Middle frontal gyrus (tissue), 1 donor: ENCODE measurements around the gene TMEM234.

Experiments
- DNase-seq: peaks from one replicate; pipeline ENCODE4 v3.0.0-alpha.2; 2015; ENCODE audit warnings: low spot score; ENCODE audit errors: extremely low spot score

TMEM234 gene

DNA sequence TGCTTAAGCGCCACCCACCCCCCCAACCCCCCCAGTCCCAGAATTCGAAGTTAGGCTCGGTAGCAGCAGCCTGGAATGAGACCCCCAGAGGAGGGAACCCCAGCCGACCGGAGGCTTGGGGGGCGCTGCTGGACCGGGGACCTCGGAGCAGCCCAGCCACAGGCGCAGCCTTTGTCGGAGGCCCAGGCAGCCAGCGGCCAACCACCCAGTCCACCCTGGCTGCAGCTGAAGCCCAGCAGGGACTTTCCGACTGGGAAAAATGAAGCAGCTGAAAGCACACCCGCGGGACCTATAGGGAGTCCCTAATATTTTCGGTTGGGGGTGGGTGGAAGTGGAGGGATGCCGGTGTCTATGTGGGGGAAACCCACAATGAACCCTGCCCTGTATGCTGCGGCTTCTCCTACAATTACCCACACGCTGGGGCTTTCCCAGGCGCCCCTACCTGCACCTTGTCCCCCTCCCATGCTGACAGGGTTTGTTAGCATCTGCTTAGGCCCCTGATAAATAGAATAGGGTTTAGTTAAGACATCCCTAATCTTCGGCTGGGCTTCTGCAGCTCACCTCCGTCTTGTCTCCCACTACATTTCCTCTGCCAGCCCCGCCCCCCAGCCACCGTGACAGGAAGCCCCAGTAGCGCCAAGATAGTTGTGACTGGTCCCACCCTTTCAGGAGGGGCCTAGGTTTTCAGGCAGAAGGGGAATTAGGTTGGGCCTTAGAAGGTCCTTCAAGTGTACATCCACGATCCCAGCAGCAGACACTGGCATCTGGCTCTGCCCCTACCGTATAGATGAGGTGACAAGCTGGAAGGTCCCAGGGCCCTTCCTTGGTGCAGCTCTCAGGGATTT, 20.9 kb downstream of the TMEM234 start:
- DNase-seq: no peak

GRCh38 chr1:32200226-32201010, 21.7 kb downstream of the TMEM234 start, which contains the start of gene CCDC28B:
TSS of gene CCDC28B (plus strand) at chr1:32200595. CDS start at chr1:32201936, 1,341 bp downstream.
- no peak for DNase-seq

- DNase-seq: no peak
Measured at GRCh38 chr1:32199717-32200072, 22.5 kb downstream of the TMEM234 start.

DNA sequence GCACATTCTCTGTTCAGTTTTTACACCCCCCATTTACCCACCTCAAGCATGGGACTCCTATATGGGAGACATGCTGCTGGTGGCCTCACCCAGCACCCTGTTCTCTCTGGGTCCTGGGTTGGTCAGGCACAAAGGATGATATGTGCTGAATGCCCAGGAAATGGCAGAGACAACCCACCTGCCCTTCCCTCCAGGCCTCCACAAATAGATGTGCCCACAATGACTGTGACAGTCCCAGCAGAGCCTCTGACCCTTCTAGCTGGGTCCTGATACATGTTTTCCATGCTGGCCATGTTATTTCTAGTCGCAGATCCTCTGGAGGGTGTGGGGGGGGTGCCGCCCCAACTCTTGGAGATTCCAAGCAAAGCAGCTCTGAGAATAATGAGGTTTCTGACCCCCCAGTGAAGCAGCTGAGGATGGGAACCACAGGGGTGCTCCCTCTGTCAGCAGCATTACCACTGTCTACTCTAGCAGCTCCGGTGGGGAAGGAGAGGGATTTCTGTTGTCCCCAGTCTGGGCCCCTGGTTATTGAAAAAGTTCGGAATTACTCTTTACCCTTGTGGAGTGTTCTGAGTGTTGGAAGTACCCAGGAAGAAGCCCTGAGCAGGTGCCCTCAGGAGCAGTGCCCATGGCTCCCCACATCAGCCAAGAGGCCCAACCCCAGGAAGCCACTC, 23.0 kb downstream of the TMEM234 start:
- no peak for DNase-seq

DNA sequence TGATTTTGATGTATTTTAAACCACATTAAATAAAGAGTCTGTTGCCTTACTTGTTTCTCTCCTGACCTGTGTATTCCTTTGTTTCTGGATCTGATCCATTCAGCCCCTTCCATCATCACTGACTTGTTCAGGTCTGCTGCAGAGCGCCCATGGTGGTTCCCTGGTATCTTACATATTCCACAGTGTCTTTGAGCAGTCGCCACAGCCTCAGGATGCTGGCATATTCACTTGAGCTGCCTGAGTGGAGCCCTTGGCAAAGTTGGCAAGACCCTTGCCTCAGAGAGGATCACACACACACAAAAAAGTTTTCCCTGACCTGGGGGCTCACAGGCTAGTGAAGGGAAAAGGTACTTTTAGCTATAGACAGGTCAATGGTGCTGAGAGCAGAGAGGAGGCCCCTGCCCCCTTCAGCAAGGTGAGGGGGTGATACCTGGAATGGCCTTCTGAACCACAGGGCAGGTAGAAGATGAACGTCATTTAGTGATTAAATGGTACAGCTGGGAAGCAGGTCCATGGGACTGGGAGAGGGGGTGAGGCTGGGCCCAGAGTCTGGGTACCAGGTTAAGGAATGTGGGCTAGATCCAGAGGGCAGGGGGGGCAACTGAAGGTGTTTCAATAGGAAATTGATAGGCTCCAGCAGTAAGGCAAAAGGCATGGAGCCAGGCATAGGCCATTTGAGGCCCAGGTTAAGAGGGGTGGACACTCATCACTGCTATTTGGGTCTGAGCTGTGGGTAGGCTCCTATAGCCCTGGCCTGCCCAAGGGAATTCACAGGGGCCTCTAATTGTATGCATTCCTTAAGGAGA, 23.7 kb downstream of the TMEM234 start:
- DNase-seq: no peak

GRCh38 chr1:32197837-32198236, 24.3 kb downstream of the TMEM234 start:
- no peak for DNase-seq

GRCh38 chr1:32197074-32197473, 25.1 kb downstream of the TMEM234 start:
- DNase-seq: no peak

- no peak for DNase-seq
Measured at GRCh38 chr1:32195972-32196823, 26.0 kb downstream of the TMEM234 start.

GRCh38 chr1:32195531-32195930, 26.6 kb downstream of the TMEM234 start:
- DNase-seq: no peak

GRCh38 chr1:32194984-32195383, 27.2 kb downstream of the TMEM234 start:
- no peak for DNase-seq

GRCh38 chr1:32192220-32192948, 29.8 kb downstream of the TMEM234 start:
- no peak for DNase-seq

DNA sequence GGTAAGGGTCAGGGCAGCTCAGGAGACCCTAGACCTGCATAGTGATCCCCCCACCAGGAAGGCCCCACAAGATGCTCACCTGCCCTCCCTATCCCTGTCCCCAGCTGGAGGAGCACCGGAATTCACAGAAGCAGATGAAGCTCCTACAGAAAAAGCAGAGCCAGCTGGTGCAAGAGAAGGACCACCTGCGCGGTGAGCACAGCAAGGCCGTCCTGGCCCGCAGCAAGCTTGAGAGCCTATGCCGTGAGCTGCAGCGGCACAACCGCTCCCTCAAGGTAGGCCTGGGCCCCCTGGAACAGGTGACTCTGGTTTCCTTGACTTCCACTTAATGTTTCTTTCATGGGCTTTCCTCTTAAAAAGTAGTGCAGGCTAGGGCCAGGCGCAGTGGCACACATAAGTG, 34.3 kb downstream of the TMEM234 start:
- no peak for DNase-seq

DNA sequence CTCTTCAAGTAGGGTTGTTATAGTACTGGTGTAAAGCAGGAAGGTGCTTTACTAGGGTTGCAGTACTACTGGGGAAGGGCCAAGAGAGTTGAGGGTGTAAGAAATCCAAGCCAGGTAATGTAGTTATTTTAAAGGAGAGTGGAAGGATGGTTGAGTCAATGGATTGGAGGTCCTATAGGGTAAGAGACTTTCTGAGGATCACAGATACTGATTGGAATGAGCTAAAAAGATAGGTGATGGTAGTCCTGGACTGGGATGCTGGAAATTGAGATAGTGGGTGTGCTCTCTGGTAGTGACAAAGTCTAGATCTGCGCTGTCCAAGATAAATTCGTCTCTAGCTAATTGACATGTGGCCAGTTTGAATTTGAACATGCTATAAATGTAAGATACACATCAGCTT, 35.7 kb downstream of the TMEM234 start:
- no peak for DNase-seq

GRCh38 chr1:32186077-32186476, 36.1 kb downstream of the TMEM234 start:
- no peak for DNase-seq

GRCh38 chr1:32184650-32185049, 37.5 kb downstream of the TMEM234 start:
- no peak for DNase-seq

DNA sequence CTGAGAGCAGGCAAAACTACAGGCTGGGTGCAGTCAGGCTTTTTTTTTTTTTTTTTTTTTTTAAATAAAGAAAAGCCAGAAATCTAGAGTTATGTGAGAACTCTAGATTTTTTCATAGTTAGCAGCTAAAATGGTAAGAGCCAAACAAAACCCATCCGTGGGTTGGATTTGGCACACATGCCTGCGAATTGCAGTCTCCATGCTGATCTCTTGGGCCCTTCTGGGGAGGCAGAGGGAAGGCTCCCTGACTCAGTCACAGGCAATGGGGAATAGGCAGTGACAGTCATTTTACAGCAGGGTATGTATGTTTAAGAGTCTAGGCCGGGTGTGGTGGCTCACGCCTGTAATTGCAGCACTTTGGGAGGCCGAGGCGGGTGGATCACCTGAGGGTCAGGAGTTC, 40.1 kb downstream of the TMEM234 start:
- DNase-seq: no peak

GRCh38 chr1:32181563-32181962, 40.6 kb downstream of the TMEM234 start:
- no peak for DNase-seq

- no peak for DNase-seq
Measured at GRCh38 chr1:32181065-32181464, 41.1 kb downstream of the TMEM234 start.

DNA sequence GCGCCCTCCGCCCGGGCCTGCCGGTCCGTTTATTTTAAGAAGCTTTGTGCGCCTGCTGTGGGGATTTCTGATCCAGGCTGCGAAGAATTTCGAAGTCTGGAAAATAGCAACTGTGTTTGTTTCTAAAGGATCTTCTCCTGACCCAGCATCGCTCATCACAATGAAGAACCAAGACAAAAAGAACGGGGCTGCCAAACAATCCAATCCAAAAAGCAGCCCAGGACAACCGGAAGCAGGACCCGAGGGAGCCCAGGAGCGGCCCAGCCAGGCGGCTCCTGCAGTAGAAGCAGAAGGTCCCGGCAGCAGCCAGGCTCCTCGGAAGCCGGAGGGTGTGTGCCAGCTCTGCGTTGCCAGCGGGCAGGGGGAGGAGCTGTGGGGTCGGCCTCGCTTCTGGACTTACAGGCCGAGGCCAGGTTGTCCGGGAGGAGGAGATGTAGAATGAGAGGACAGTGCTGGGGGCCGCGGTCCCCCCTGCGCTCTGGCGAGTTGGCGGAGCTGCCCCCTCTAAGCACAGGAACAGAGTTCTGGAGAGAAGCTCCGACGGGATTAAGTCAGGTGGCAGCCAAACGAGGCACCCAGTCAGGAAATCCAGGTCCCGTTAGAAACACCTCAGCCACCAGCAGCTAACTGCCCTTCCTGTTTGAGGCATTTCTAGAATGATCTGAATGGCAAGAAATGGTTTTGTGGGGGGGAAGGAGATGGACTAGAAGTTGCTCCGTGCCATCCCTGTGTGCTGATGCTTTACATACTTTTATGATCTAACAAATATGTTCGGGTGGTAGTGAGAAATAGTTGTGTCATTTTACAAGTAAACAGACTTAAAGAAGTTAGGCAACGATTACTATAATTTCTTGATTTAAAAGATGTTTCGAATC, 41.7 kb downstream of the TMEM234 start:
- DNase-seq: no peak
